Endothelial cell of umbilical vein (primary cell): ENCODE results near the gene ITGB2. TPM values are rescaled to one million over a fixed set of nuclear protein-coding genes. Genes with fewer than 3 reads are reported as not detected.

Source experiments
- BruUV-seq: library from RNA; stranded (reverse); fragments of 400-500 nt; replicated peaks from 2 replicates; lab custom pipeline; 2021; lab: Mats Ljungman, UMichigan
- CTCF ChIA-PET: fragments of 300-600, 350-600 bp; sonication (Branson Sonifier 250); formaldehyde crosslinking; loops from one replicate; lab custom pipeline; 2021; ENCODE audit warnings: antibody characterized with exemption, inconsistent platforms; lab: Charles Lee
- POLR2A ChIA-PET: fragments of 300-600, 350-600 bp; sonication (Branson Sonifier 250); formaldehyde crosslinking; loops from one replicate; lab custom pipeline; 2021; ENCODE audit warnings: antibody characterized with exemption, inconsistent platforms; lab: Charles Lee
- DNase-seq: peaks from one replicate; pipeline ENCODE4 v3.0.0-alpha.2; 2011; ENCODE audit warnings: low read depth, low spot score
- FAIRE-seq: peaks from 2 replicates; lab custom pipeline; 2011; peaks lifted over from hg19 to GRCh38; lab: Jason Lieb, UNC
- H2AFZ ChIP-seq: 2 replicates; pipeline ENCODE4 v1.6.0; 2012; ENCODE audit warnings: low read depth, low read length, control low read depth, inconsistent platforms
- H3K27ac ChIP-seq: 2 replicates; pipeline ENCODE4 v1.5.1; 2011; ENCODE audit warnings: low read depth, mild to moderate bottlenecking, control low read depth, low read length, moderate library complexity; ENCODE audit not compliant: insufficient read depth
- H3K27me3 ChIP-seq, 2 experiments: 2 replicates each; pipeline versions ENCODE4 v1.6.0 to v1.6.1; 2011; ENCODE audit warnings: low read length in 2 of 2, mixed read lengths in 1 of 2; ENCODE audit not compliant: control insufficient read depth in 2 of 2, insufficient read depth in 2 of 2
- H3K36me3 ChIP-seq, 2 experiments: 2 replicates in 1 of 2; 3 replicates in 1 of 2; pipeline ENCODE4 v1.5.1; 2011; ENCODE audit warnings: low read length in 2 of 2, mild to moderate bottlenecking in 1 of 2, moderate library complexity in 1 of 2; ENCODE audit not compliant: control insufficient read depth in 2 of 2, insufficient read depth in 2 of 2; ENCODE audit errors: extremely low read depth in 1 of 2
- H3K4me1 ChIP-seq: 3 replicates; pipeline ENCODE4 v1.5.1; 2011; ENCODE audit warnings: mild to moderate bottlenecking, low read length; ENCODE audit not compliant: control insufficient read depth, insufficient read depth; ENCODE audit errors: extremely low read depth
- H3K4me2 ChIP-seq: 2 replicates; pipeline ENCODE4 v1.6.1; 2011; ENCODE audit warnings: low read length, control low read depth, mixed read lengths; ENCODE audit not compliant: insufficient read depth
- H3K4me3 ChIP-seq, 3 experiments: fragments of 200-600 bp in 1 of 3; sonication (generic), shearing (Covaris generic) in 1 of 3; replicated peaks in 1 of 3; 2 replicates each; pipeline ENCODE4 v1.5.1; 2011 to 2016; ENCODE audit warnings: control low read depth in 3 of 3, low read length in 3 of 3, mild to moderate bottlenecking in 2 of 3, inconsistent platforms in 1 of 3, low read depth in 1 of 3, moderate library complexity in 1 of 3; ENCODE audit not compliant: insufficient read depth in 1 of 3
- H3K79me2 ChIP-seq: 2 replicates; pipeline ENCODE4 v1.6.0; 2012; ENCODE audit warnings: low read length, inconsistent platforms; ENCODE audit not compliant: control insufficient read depth, insufficient read depth
- H3K9ac ChIP-seq: replicated peaks from 2 replicates; pipeline ENCODE3; 2011; ENCODE audit warnings: low read length, control low read depth; ENCODE audit not compliant: insufficient read depth; ENCODE audit errors: extremely low read depth
- H3K9me1 ChIP-seq: replicated peaks from 3 replicates; pipeline ENCODE4 v1.6.0; 2011; ENCODE audit warnings: mild to moderate bottlenecking, low read length; ENCODE audit not compliant: control insufficient read depth, insufficient read depth; ENCODE audit errors: extremely low read depth
- H3K9me3 ChIP-seq: replicated peaks from 2 replicates; pipeline ENCODE4 v1.5.1; 2012; ENCODE audit warnings: low read length, inconsistent platforms; ENCODE audit not compliant: control insufficient read depth, insufficient read depth
- H4K20me1 ChIP-seq: replicated peaks from 2 replicates; pipeline ENCODE3; 2011; ENCODE audit warnings: mild to moderate bottlenecking, low read length; ENCODE audit not compliant: control insufficient read depth, insufficient read depth; ENCODE audit errors: extremely low read depth
- CTCF ChIP-seq, 2 donors: IDR thresholded peaks; 1 replicate in 1 of 2; 2 replicates in 1 of 2; pipeline ENCODE4 v1.5.1; 2011; ENCODE audit warnings: low read length in 2 of 2, mild to moderate bottlenecking in 2 of 2, moderate library complexity in 2 of 2, control low read depth in 1 of 2, inconsistent platforms in 1 of 2, low read depth in 1 of 2; ENCODE audit not compliant: insufficient read depth in 1 of 2; ENCODE audit errors: extremely low read depth in 1 of 2
- EZH2 ChIP-seq: IDR thresholded peaks from 2 replicates; pipeline ENCODE4 v1.6.1; 2012; ENCODE audit warnings: borderline replicate concordance, low read depth, mild to moderate bottlenecking, moderate library complexity, low read length, inconsistent platforms; ENCODE audit not compliant: severe bottlenecking
- FOS ChIP-seq: IDR thresholded peaks from 2 replicates; pipeline ENCODE4 v1.6.1; 2011; ENCODE audit warnings: mild to moderate bottlenecking, low read length, moderate library complexity, borderline replicate concordance; ENCODE audit not compliant: insufficient read depth
- GATA2 ChIP-seq: IDR thresholded peaks from 2 replicates; pipeline ENCODE4 v1.7.0; 2011; ENCODE audit warnings: low read depth, mild to moderate bottlenecking, moderate library complexity, mixed read lengths, low read length; ENCODE audit not compliant: insufficient read length, insufficient read depth
- JUN ChIP-seq: IDR thresholded peaks from 2 replicates; pipeline ENCODE4 v1.6.1; 2011; ENCODE audit warnings: borderline replicate concordance, low read depth; ENCODE audit not compliant: insufficient read length, insufficient read depth
- MAX ChIP-seq: IDR thresholded peaks from 2 replicates; pipeline ENCODE4 v1.6.1; 2011; ENCODE audit not compliant: insufficient read depth, insufficient read length
- MYC ChIP-seq: IDR thresholded peaks from one replicate; pipeline ENCODE4 v1.6.1; 2011; ENCODE audit warnings: mild to moderate bottlenecking, low read depth, low read length
- POLR2A ChIP-seq: IDR thresholded peaks from 2 replicates; pipeline ENCODE4 v1.6.1; 2012; ENCODE audit warnings: low read depth, mild to moderate bottlenecking, control low read depth, low read length
- POLR2AphosphoS5 ChIP-seq: IDR thresholded peaks from 2 replicates; pipeline ENCODE4 v1.6.1; 2012; ENCODE audit warnings: low read depth, mild to moderate bottlenecking, control low read depth, low read length, moderate library complexity; ENCODE audit not compliant: insufficient read depth
- dilution Hi-C: fragments of 300-500 bp; cut with MboI; formaldehyde crosslinking; loops from one replicate; pipeline ENCODE4 v1.15.0; 2019; ENCODE audit warnings: low sequenced_read_pairs; ENCODE audit not compliant: extremely low pct_ligation_motif_present
- intact Hi-C: fragments of 100-400 bp; cut with micrococcal nuclease; formaldehyde crosslinking; loops from one replicate; pipeline ENCODE4 v1.10.0; 2022
- polyA plus RNA-seq, 4 experiments: library from polyadenylated mRNA; depleted of rRNA in 3 of 4; stranded (reverse) in 3 of 4; unstranded in 1 of 4; fragments of >200 nt; gene quantifications; 2 replicates each; pipeline versions ENCODE4 v1.2.1 to v1.2.3, GENCODE V29; 2011 to 2012; ENCODE audit warnings: missing spikeins in 1 of 4
- total RNA-seq: library from RNA; stranded (reverse); gene quantifications from 2 replicates; pipeline ENCODE4 v1.2.3, GENCODE V29; 2021

ITGB2 gene
- total and polyA plus RNA-seq, 2 donors (not counting 3 experiments of a cell fraction or from before 2014, with no cell fraction given) = 0.39 to 0.91 TPM

GRCh38 chr21:44939532-44940115, 18.9 kb upstream of the ITGB2 start, which contains the start of gene SLX9:
TSS of gene SLX9 (plus strand) at chr21:44940029. CDS start at chr21:44940058, 29 bp downstream.
- Histone ChIP-seq H3K79me2 (peaks cover 42% of the 10 kb centered on the region), H2AFZ (peak within 1 kb of the TSS; percentile 99), H3K9ac (peak within 1 kb of the TSS; percentile 76), H3K4me1 (peaks cover 18% of the 10 kb centered on the region), H3K4me3 (peak within 1 kb of the TSS; percentile 48 to 83 (median 60)), H4K20me1 (no peaks in the 10 kb centered on the region), H3K36me3 (peaks cover 7 to 9% of the 10 kb centered on the region in 2 experiments), H3K9me3 (no peaks in the 10 kb centered on the region), H3K9me1 (no peaks in the 10 kb centered on the region), H3K4me2 (peak within 1 kb of the TSS; percentile 89), H3K27ac (peak within 1 kb of the TSS; percentile 47), H3K27me3 (no peaks in the 10 kb centered on the region)
- TF ChIP-seq EZH2 (no peak), POLR2AphosphoS5 (peak; percentile 86), MAX (no peak), FOS (no peak), GATA2 (no peak), POLR2A (peak; percentile 81), MYC (no peak), CTCF (IDR thresholded peaks at IDR 0.05; ENCODE audit: extremely low read depth in 1 of 2, insufficient read depth in 1 of 2, low read depth in 1 of 2, low read length in 2 of 2) (no peak), JUN (no peak)
- POLR2A ChIA-PET = no interaction called here
- DNase-seq (peak; percentile 39), FAIRE-seq (no peak)
- intact Hi-C loops = loop anchor here (10.0 kb wide), 1 partner anchor 425 kb away; no protein-coding TSS in a partner anchor
- BruUV-seq = TSS peak; percentile 64
- CTCF ChIA-PET = interaction anchor here (0.7 to 11.8 kb wide), 8 partner anchors 9 to 427 kb away, joined by 3 to 330 read pairs (median 4); no protein-coding TSS in a partner anchor
- dilution Hi-C loops = loop anchor here (25.0 kb wide), 1 partner anchor 198 kb away; no protein-coding TSS in a partner anchor
